ENCODE data around the gene PARD6G. TPM values are rescaled to one million over a fixed set of nuclear protein-coding genes. Genes with fewer than 3 reads are reported as not detected.
A peak's percentile ranks its signal among the peaks of the same experiment; 100 is the strongest.

The PARD6G gene
- total RNA-seq, 4 donors from 2014 or later: 4.6 to 15.9 (median 11.9) TPM

DNA sequence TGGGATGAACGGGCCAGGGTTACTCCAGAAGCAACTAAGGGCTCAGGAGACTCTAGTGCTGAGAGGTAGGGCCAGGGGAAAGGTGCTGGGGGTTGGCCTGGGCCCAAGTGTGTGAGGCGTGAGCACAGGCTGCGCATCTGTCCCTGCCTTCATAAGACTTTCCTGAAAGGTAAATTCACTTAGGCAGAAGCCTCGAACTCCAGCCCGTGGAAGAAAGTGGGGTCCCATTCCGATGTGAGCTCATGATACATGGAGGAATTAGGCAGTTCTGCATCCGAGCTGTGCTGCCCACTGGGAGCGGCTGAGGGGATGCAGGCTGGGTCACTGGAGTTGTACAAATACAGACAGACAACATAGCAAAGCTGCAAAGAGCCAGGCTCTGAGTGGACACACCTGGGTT, 16.2 kb downstream of the PARD6G start:
- Histone ChIP-seq H3K4me1 (no peaks in the 10 kb centered on the region), H3K9me3 (no peaks in the 10 kb centered on the region), H3K4me3 (no peak overlapping the region), H3K27me3 (no peaks in the 10 kb centered on the region), H3K27ac (no peak overlapping the region), H3K36me3 (no peaks in the 10 kb centered on the region)
- intact Hi-C loops (cut with DNase I; ENCODE audit: low total_unique reads): no loop called here
- TF ChIP-seq CTCF (IDR thresholded peaks at IDR 0.05) (no peak), POLR2A (IDR thresholded peaks at IDR 0.05) (no peak)
- no peak for DNase-seq

- intact Hi-C loops (cut with DNase I; ENCODE audit: low total_unique reads): no loop called here
- TF ChIP-seq POLR2A (IDR thresholded peaks at IDR 0.05) (no peak), CTCF (IDR thresholded peaks at IDR 0.05) (no peak)
- Histone ChIP-seq H3K9me3 (no peaks in the 10 kb centered on the region), H3K4me3 (no peak overlapping the region), H3K4me1 (no peaks in the 10 kb centered on the region), H3K27me3 (no peaks in the 10 kb centered on the region), H3K27ac (no peak overlapping the region), H3K36me3 (no peaks in the 10 kb centered on the region)
- no peak for DNase-seq
Measured at GRCh38 chr18:80229766-80230745, 17.3 kb downstream of the PARD6G start.

GRCh38 chr18:80229363-80229762, 18.0 kb downstream of the PARD6G start:
- Histone ChIP-seq H3K27me3 (no peaks in the 10 kb centered on the region), H3K36me3 (no peaks in the 10 kb centered on the region), H3K4me3 (no peak overlapping the region), H3K9me3 (no peaks in the 10 kb centered on the region), H3K4me1 (no peaks in the 10 kb centered on the region), H3K27ac (peak overlapping the region in 1 of 2 donors; percentile 24)
- DNase-seq: peak; percentile 53 to 65
- TF ChIP-seq CTCF (IDR thresholded peaks at IDR 0.05) (no peak), POLR2A (IDR thresholded peaks at IDR 0.05) (no peak)
- intact Hi-C loops (cut with DNase I; ENCODE audit: low total_unique reads): no loop called here

DNA sequence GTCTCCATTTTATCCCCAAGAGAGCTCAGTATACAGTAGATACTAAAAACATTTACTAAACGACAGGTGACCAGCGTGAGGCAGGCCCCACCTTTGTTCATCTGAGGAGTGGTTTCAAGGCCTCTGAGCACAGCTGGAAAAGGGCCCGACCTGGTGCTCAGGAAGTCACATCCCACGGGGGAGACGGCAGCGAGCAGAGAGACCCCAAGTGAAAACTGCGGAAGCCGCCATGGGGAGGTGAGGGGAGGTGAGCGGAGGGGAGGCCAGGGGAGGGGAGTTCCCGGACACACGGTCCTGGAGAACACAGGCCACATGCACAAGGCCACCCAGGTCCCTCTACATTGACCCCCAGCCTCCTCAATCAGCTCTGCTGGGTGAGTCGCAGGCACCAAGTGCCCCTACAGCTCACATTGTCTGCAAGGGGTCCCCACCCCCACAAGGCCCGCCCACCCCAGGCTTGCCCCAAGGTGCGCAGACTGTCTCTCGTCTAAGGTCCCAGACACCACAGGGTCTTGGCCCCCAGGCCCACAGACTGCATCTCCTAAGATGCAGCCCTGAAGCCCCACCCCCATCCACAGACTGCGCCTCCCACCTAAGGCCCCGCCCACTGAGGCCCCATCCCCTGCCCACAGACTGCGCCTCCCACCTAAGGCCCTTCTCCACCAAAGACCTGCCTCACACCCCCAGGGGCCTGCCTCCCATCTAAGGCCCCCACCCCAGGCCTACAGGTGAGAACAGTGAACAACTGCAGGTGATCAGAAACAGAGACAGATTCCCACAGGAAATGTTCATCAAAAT, 19.1 kb downstream of the PARD6G start:
- Histone ChIP-seq H3K27me3 (no peaks in the 10 kb centered on the region), H3K4me1 (no peaks in the 10 kb centered on the region), H3K27ac (no peak overlapping the region), H3K9me3 (no peaks in the 10 kb centered on the region), H3K36me3 (no peaks in the 10 kb centered on the region), H3K4me3 (no peak overlapping the region)
- intact Hi-C loops (cut with DNase I; ENCODE audit: low total_unique reads): no loop called here
- TF ChIP-seq POLR2A (IDR thresholded peaks at IDR 0.05) (no peak), CTCF (IDR thresholded peaks at IDR 0.05) (no peak)
- DNase-seq: no peak

- Histone ChIP-seq H3K36me3 (no peaks in the 10 kb centered on the region), H3K4me1 (no peaks in the 10 kb centered on the region), H3K27ac (no peak overlapping the region), H3K27me3 (no peaks in the 10 kb centered on the region), H3K9me3 (no peaks in the 10 kb centered on the region), H3K4me3 (no peak overlapping the region)
- intact Hi-C loops (cut with DNase I; ENCODE audit: low total_unique reads): no loop called here
- TF ChIP-seq CTCF (IDR thresholded peaks at IDR 0.05): no peak
- TF ChIP-seq POLR2A (IDR thresholded peaks at IDR 0.05): no peak
- no peak for DNase-seq
Measured at GRCh38 chr18:80227472-80227871, 19.8 kb downstream of the PARD6G start.
